ENCODE data around the gene TMEM219.
"Not testable (repeated sequence)": the region's sequence is repeated elsewhere in the genome, so short reads cannot be mapped to it uniquely, and the experiment has no call there.

The TMEM219 gene

DNA sequence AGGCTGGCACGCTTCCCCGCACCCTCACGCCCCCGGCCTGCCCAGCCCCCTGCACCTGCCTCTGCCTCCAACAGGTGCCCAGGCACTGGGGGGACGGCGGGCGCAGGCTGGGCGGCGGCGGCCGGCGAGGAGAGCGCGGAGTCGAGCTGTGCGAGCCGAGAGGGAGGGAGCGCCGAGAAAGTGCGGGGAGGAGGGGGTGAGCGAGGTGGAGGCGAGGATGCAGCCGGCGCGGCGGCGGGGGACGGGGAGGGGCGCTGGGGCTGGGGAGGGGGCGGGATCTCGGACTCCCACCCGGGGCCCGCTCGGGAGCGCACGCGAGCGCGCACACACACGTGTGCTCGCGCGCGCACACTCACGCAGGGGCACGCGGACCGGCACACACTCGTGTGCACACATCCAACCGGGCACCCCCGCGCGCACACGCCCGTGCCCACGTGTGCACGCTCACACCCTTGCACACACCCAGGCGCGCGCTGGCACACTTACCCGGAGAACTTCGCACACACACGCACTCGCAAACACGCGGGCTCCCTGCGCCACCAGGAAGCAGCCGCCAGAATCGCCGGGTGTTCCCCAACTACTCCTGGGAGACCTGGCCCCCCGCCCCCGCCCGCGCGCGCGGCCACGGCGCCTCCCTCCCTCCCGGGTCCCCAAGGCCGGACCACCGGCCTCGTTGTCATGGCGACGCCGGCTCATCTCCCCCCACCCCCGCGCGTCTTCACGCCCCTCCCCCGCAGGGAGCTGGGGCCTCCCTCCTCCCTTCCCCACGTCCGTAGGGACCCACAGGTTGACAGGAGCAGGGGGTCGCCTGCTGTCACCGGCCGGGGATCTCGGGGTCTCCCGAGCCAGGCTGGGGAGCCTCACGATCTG, 49.2 kb downstream of the TMEM219 start, which contains the start of gene DOC2A:
TSS of gene DOC2A (minus strand) at position 184 of the 870 bp plus-strand sequence. CDS start 805 bp downstream, outside the sequence.
- TF ChIP-seq ZNF274 (IDR thresholded peaks at IDR 0.05; ENCODE audit: low read depth, low read length) (no peak), YY1 (IDR thresholded peaks at IDR 0.05; ENCODE audit: insufficient read depth, insufficient read length) (no peak), SUZ12 (IDR thresholded peaks at IDR 0.05; ENCODE audit: extremely low read depth, insufficient read depth, insufficient read length) (no peak)
- Histone ChIP-seq H3K27me3 (ENCODE audit: insufficient read depth, insufficient read length) (peaks cover 7% of the 10 kb centered on the region), H3K9ac (ENCODE audit: insufficient read length, low read depth) (peak within 1 kb of the TSS; percentile 87), H3K4me1 (ENCODE audit: insufficient read depth, insufficient read length) (peaks cover 13% of the 10 kb centered on the region), H3K4me3 (ENCODE audit: insufficient read length, low read depth) (peak within 1 kb of the TSS; percentile 82), H3K9me3 (ENCODE audit: insufficient read depth, low read length) (no peaks in the 10 kb centered on the region), H3K36me3 (ENCODE audit: insufficient read depth, insufficient read length, low read length) (peaks cover 14% of the 10 kb centered on the region)
- no peak for DNase-seq (ENCODE audit: low read depth, low spot score)

DNA sequence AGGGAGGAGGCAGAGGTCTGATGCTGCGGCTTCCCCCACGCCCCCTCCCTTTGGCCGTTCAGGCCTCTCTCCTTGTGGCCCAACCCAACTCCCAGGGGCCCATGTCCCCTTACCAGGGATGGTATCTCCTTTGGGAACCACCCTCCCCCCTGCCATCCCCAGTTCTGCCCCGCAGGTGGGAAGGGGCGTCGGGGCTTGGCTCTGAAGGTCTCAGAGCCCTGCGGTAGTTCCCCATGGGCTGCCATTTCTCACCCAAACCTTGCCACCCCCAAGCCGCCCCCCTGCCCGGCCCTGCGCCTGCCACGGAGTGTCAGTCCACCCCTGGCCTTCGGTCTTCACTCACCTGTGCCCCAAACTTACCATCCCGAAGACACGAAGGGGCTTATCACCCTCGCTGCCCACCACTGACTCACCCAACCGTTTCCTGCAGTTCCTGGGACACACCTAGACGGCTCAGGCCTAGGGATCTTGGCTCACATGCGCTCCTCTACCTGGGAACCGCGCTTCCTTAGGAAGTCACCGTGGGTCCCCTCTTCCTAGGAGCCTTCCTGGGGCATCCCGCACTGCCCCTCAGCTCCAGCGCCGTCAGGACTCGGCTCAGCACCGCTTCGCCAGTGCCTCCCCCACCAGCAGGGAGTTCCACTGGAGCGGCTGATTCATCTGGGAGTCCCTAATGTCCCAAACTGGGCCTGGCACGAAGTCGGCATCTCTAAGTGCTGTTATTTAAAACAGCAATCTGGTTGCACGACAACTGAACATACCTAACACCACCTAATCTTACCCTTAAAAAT, 50.0 kb downstream of the TMEM219 start:
- Histone ChIP-seq H3K36me3 (ENCODE audit: insufficient read depth, insufficient read length, low read length) (peaks cover 6% of the 10 kb centered on the region), H3K4me3 (ENCODE audit: insufficient read length, low read depth) (peak overlapping the region; percentile 29), H3K4me1 (ENCODE audit: insufficient read depth, insufficient read length) (peaks cover 11% of the 10 kb centered on the region), H3K9ac (ENCODE audit: insufficient read length, low read depth) (peak overlapping the region; percentile 57), H3K27me3 (ENCODE audit: insufficient read depth, insufficient read length) (peaks cover 7% of the 10 kb centered on the region), H3K9me3 (ENCODE audit: insufficient read depth, low read length) (no peaks in the 10 kb centered on the region)
- no peak for TF ChIP-seq YY1 (IDR thresholded peaks at IDR 0.05; ENCODE audit: insufficient read depth, insufficient read length)
- DNase-seq (ENCODE audit: low read depth, low spot score), result no peak

- H3K36me3 ChIP-seq (ENCODE audit: insufficient read depth, insufficient read length, low read length); DNase-seq (ENCODE audit: low read depth, low spot score); H3K27me3 ChIP-seq (ENCODE audit: insufficient read depth, insufficient read length); H3K9ac ChIP-seq (ENCODE audit: insufficient read length, low read depth); H3K9me3 ChIP-seq (ENCODE audit: insufficient read depth, low read length); H3K4me3 ChIP-seq (ENCODE audit: insufficient read length, low read depth): not testable (repeated sequence)
- peaks cover 11% of the 10 kb centered on the region for H3K4me1 ChIP-seq (ENCODE audit: insufficient read depth, insufficient read length)
These were observed 50.7 kb downstream of the TMEM219 start for GRCh38 chr16:30012598-30012997.

DNA sequence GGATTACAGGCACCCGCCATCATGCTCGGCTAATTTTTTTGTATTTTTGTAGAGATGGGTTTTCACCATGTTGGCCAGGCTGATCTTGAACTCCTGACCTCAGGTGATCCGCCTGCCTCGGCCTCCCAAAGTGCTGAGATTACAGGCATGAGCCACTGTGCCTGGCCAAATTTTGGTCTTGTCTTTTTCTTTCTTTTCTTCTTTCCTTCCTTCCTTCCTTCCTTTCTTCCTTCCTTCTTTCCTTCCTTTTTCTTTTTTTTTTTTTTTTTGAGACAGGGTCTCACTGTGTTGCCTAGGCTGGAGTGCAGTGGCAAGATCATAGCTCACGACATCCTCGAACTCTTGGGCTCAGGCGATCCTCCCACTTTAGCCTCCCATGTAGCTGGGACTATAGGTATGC, 53.6 kb downstream of the TMEM219 start:
- not testable (repeated sequence) for H3K9me3 ChIP-seq (ENCODE audit: insufficient read depth, low read length); H3K9ac ChIP-seq (ENCODE audit: insufficient read length, low read depth)

DNA sequence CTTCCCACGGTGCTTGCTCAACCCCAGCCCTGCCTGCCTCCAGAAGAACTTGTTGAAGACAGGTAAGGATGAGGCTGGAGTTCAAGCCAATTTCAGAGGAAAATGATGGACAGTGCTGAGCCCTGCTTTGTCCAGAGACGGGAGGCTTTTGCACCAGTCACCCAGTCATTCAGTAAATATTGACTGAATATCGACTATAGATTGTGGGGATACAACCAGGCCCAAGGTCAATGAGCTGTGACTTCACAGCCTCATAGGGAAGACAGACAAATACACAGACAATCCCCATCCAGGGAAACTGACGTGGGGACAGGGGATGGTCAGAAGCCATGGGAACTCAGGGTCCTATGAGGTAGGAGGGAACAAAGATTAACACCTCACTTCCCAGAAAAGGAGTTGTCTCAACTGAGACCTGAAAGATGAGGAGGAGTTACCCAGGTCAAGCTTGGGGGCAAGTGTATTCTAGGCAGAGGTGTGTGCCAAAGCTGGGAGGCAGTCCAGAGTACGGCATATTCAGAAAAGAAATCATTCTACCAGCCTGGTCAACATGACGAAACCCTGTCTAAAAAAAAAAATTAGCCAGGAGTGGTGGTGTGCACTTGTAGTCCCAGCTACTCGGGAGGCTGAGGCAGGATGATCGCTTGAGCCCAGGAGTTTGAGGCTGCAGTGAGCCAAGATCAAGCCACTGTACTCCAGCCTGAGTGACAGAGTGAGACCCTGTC, 54.8 kb downstream of the TMEM219 start:
- no peak for DNase-seq (ENCODE audit: low read depth, low spot score)
- H3K27me3 ChIP-seq (ENCODE audit: insufficient read depth, insufficient read length), result no peaks in the 10 kb centered on the region
- TF ChIP-seq YY1 (IDR thresholded peaks at IDR 0.05; ENCODE audit: insufficient read depth, insufficient read length) (no peak), ZNF274 (IDR thresholded peaks at IDR 0.05; ENCODE audit: low read depth, low read length) (no peak), SUZ12 (IDR thresholded peaks at IDR 0.05; ENCODE audit: extremely low read depth, insufficient read depth, insufficient read length) (no peak)
- H3K4me1 ChIP-seq (ENCODE audit: insufficient read depth, insufficient read length), result peaks cover 8% of the 10 kb centered on the region
- no peaks in the 10 kb centered on the region for H3K9me3 ChIP-seq (ENCODE audit: insufficient read depth, low read length)
- no peaks in the 10 kb centered on the region for H3K36me3 ChIP-seq (ENCODE audit: insufficient read depth, insufficient read length, low read length)
- no peak overlapping the region for H3K9ac ChIP-seq (ENCODE audit: insufficient read length, low read depth)
- H3K4me3 ChIP-seq (ENCODE audit: insufficient read length, low read depth), result no peak overlapping the region

More for the DNA sequence above, 53.6 kb downstream of the TMEM219 start:
- H3K4me3 ChIP-seq (ENCODE audit: insufficient read length, low read depth); H3K4me1 ChIP-seq (ENCODE audit: insufficient read depth, insufficient read length); H3K27me3 ChIP-seq (ENCODE audit: insufficient read depth, insufficient read length); DNase-seq (ENCODE audit: low read depth, low spot score); H3K36me3 ChIP-seq (ENCODE audit: insufficient read depth, insufficient read length, low read length): not testable (repeated sequence)

DNA sequence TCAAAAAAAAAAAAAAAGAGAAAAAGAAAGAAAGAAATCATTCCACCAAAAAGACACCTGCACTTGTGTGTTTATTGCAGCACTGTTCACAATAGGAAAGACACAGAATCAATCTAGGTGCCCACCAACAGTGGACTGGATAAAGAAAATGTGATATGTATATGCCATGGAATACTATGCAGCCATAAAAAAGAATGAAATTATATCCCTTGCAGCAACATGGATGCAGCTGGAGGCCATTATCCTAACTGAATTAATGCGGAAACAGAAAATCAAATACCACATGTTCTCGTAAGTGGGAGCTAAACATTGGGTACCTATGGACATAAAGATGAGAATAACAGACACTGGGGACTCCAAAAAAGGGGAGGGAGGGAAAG, 55.4 kb downstream of the TMEM219 start:
- no peaks in the 10 kb centered on the region for H3K27me3 ChIP-seq (ENCODE audit: insufficient read depth, insufficient read length)
- no peak overlapping the region for H3K4me3 ChIP-seq (ENCODE audit: insufficient read length, low read depth)
- H3K9me3 ChIP-seq (ENCODE audit: insufficient read depth, low read length), result no peaks in the 10 kb centered on the region
- TF ChIP-seq SUZ12 (IDR thresholded peaks at IDR 0.05; ENCODE audit: extremely low read depth, insufficient read depth, insufficient read length) (no peak), ZNF274 (IDR thresholded peaks at IDR 0.05; ENCODE audit: low read depth, low read length) (no peak), YY1 (IDR thresholded peaks at IDR 0.05; ENCODE audit: insufficient read depth, insufficient read length) (no peak)
- H3K4me1 ChIP-seq (ENCODE audit: insufficient read depth, insufficient read length), result peaks cover 5% of the 10 kb centered on the region
- no peak overlapping the region for H3K9ac ChIP-seq (ENCODE audit: insufficient read length, low read depth)
- no peak for DNase-seq (ENCODE audit: low read depth, low spot score)
- no peaks in the 10 kb centered on the region for H3K36me3 ChIP-seq (ENCODE audit: insufficient read depth, insufficient read length, low read length)

DNA sequence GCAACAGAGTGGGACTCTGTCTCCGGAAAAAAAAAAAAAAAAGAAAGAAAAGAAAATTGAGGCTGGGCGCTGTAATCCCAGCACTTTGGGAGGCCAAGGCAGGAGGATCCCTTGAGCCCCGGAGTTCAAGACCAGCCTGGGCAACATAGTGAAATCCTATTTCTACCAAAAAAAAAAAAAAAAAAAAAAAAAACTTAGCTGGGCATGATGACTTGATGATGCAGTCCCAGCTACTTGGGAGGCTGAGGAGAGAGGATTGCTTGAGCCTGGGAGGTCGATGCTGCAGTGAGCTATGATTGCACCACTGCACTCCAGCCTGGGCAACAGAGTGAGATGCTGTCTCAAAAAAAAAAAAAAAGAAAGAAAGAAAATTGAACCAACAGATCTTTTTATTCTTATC, 56.1 kb downstream of the TMEM219 start:
- not testable (repeated sequence) for H3K9me3 ChIP-seq (ENCODE audit: insufficient read depth, low read length); H3K4me3 ChIP-seq (ENCODE audit: insufficient read length, low read depth); DNase-seq (ENCODE audit: low read depth, low spot score); H3K36me3 ChIP-seq (ENCODE audit: insufficient read depth, insufficient read length, low read length); H3K9ac ChIP-seq (ENCODE audit: insufficient read length, low read depth); H3K4me1 ChIP-seq (ENCODE audit: insufficient read depth, insufficient read length); H3K27me3 ChIP-seq (ENCODE audit: insufficient read depth, insufficient read length)

Data from NT2/D1 (cell line).